ENCODE data around the gene CHRM2.
A peak's percentile ranks its signal among the peaks of the same experiment; 100 is the strongest.

Gene CHRM2

GRCh38 chr7:136966825-136967224, 98.4 kb downstream of the CHRM2 start:
- H3K4me3 ChIP-seq (ENCODE audit: low read depth, low read length) = no peak overlapping the region
- no peak for TF ChIP-seq CTCF (conservative IDR thresholded peaks at IDR 0.05; ENCODE audit: low read depth, low read length)
- no peak for DNase-seq (ENCODE audit: low read depth)

GRCh38 chr7:136969761-136970160, 101.3 kb downstream of the CHRM2 start:
- DNase-seq (ENCODE audit: low read depth) = no peak
- no peak overlapping the region for H3K4me3 ChIP-seq (ENCODE audit: low read depth, low read length)
- no peak for TF ChIP-seq CTCF (conservative IDR thresholded peaks at IDR 0.05; ENCODE audit: low read depth, low read length)

- TF ChIP-seq CTCF (conservative IDR thresholded peaks at IDR 0.05; ENCODE audit: low read depth, low read length) = no peak
- no peak overlapping the region for H3K4me3 ChIP-seq (ENCODE audit: low read depth, low read length)
- no peak for DNase-seq (ENCODE audit: low read depth)
Measured at GRCh38 chr7:136971776-136972175, 103.3 kb downstream of the CHRM2 start.

- no peak for DNase-seq (ENCODE audit: low read depth)
- H3K4me3 ChIP-seq (ENCODE audit: low read depth, low read length) = no peak overlapping the region
- no peak for TF ChIP-seq CTCF (conservative IDR thresholded peaks at IDR 0.05; ENCODE audit: low read depth, low read length)
Measured at GRCh38 chr7:136976504-136977251, 108.2 kb downstream of the CHRM2 start.

GRCh38 chr7:136993377-136993776, 124.9 kb downstream of the CHRM2 start:
- no peak for DNase-seq (ENCODE audit: low read depth)
- no peak for TF ChIP-seq CTCF (conservative IDR thresholded peaks at IDR 0.05; ENCODE audit: low read depth, low read length)
- H3K4me3 ChIP-seq (ENCODE audit: low read depth, low read length) = no peak overlapping the region

- no peak for TF ChIP-seq CTCF (conservative IDR thresholded peaks at IDR 0.05; ENCODE audit: low read depth, low read length)
- no peak for DNase-seq (ENCODE audit: low read depth)
- H3K4me3 ChIP-seq (ENCODE audit: low read depth, low read length) = no peak overlapping the region
Measured at GRCh38 chr7:136997735-136998134, 129.3 kb downstream of the CHRM2 start.

GRCh38 chr7:136998495-136998894, 130.0 kb downstream of the CHRM2 start:
- DNase-seq (ENCODE audit: low read depth) = peak; percentile 59
- no peak for TF ChIP-seq CTCF (conservative IDR thresholded peaks at IDR 0.05; ENCODE audit: low read depth, low read length)
- H3K4me3 ChIP-seq (ENCODE audit: low read depth, low read length) = no peak overlapping the region
